ENCODE measurements around the gene DTX3. TPM values are rescaled to one million over a fixed set of nuclear protein-coding genes. Genes with fewer than 3 reads are reported as not detected.
"Not testable (repeated sequence)": the region's sequence is repeated elsewhere in the genome, so short reads cannot be mapped to it uniquely, and the experiment has no call there.

The DTX3 gene
- total and polyA plus RNA-seq, 7 donors = 1.2 to 68.4 (median 42.9) TPM

GRCh38 chr12:57563358-57563757 is 41.3 kb upstream of the DTX3 start:
- intact Hi-C loops (cut with DNase I) = no loop called here
- DNase-seq = no peak
- 40 to 56% methylated on average over 4 of the region's 4 CpGs for WGBS, 2 donors

GRCh38 chr12:57564178-57564740 is 40.4 kb upstream of the DTX3 start:
- intact Hi-C loops (cut with DNase I) = no loop called here
- H3K27me3 ChIP-seq = peaks cover 0 to 3% (median 0%) of the 10 kb centered on the region in 3 donors
- DNase-seq = no peak

More at GRCh38 chr12:57563358-57563757, 41.3 kb upstream of the DTX3 start:
- Histone ChIP-seq H3K27ac (no peak overlapping the region), H3K4me1 (no peaks in the 10 kb centered on the region), H3K36me3 (peaks cover 0 to 5% (median 0%) of the 10 kb centered on the region in 4 donors), H3K4me3 (no peak overlapping the region), H3K9me3 (no peaks in the 10 kb centered on the region), H3K27me3 (peaks cover 0 to 3% (median 0%) of the 10 kb centered on the region in 3 donors)
- no peak for TF ChIP-seq EP300 (IDR thresholded peaks at IDR 0.05)
- TF ChIP-seq POLR2AphosphoS5 (IDR thresholded peaks at IDR 0.05) = no peak
- TF ChIP-seq POLR2A (IDR thresholded peaks at IDR 0.05) = no peak
- TF ChIP-seq CTCF (IDR thresholded peaks at IDR 0.05) = no peak

GRCh38 chr12:57568838-57569237 is 35.8 kb upstream of the DTX3 start:
- no peak for TF ChIP-seq CTCF (IDR thresholded peaks at IDR 0.05)
- TF ChIP-seq POLR2AphosphoS5 (IDR thresholded peaks at IDR 0.05) = no peak
- no peak for TF ChIP-seq EP300 (IDR thresholded peaks at IDR 0.05)
- TF ChIP-seq POLR2A (IDR thresholded peaks at IDR 0.05) = no peak
- DNase-seq = no peak
- WGBS, 2 donors = 72 to 79% methylated on average over 6 of the region's 6 CpGs
- Histone ChIP-seq H3K27me3 (peaks cover 0 to 3% (median 0%) of the 10 kb centered on the region in 3 donors), H3K4me3 (no peak overlapping the region), H3K4me1 (no peaks in the 10 kb centered on the region), H3K9me3 (no peaks in the 10 kb centered on the region), H3K27ac (no peak overlapping the region), H3K36me3 (peaks cover 0 to 4% (median 0%) of the 10 kb centered on the region in 4 donors)
- intact Hi-C loops (cut with DNase I) = no loop called here

More at GRCh38 chr12:57564178-57564740, 40.4 kb upstream of the DTX3 start:
- Histone ChIP-seq H3K36me3 (peaks cover 0 to 5% (median 0%) of the 10 kb centered on the region in 4 donors), H3K27ac (no peak overlapping the region), H3K4me1 (no peaks in the 10 kb centered on the region), H3K9me3 (no peaks in the 10 kb centered on the region), H3K4me3 (no peak overlapping the region)
- 81 to 84% methylated on average over 7 of the region's 7 CpGs for WGBS, 2 donors
- TF ChIP-seq EP300 (IDR thresholded peaks at IDR 0.05) (no peak), POLR2A (IDR thresholded peaks at IDR 0.05) (no peak), CTCF (IDR thresholded peaks at IDR 0.05) (no peak), POLR2AphosphoS5 (IDR thresholded peaks at IDR 0.05) (no peak)

GRCh38 chr12:57569858-57570257 is 34.8 kb upstream of the DTX3 start:
- Histone ChIP-seq H3K4me3 (no peak overlapping the region), H3K27ac (no peak overlapping the region), H3K4me1 (no peaks in the 10 kb centered on the region), H3K9me3 (no peaks in the 10 kb centered on the region), H3K36me3 (no peaks in the 10 kb centered on the region), H3K27me3 (peaks cover 0 to 3% (median 0%) of the 10 kb centered on the region in 3 donors)
- no peak for DNase-seq
- TF ChIP-seq CTCF (IDR thresholded peaks at IDR 0.05) (no peak), EP300 (IDR thresholded peaks at IDR 0.05) (no peak)
- WGBS, 2 donors = 87 to 91% methylated on average over 18 of the region's 18 CpGs
- intact Hi-C loops (cut with DNase I) = no loop called here

- H3K9me3 ChIP-seq; H3K4me3 ChIP-seq; H3K27me3 ChIP-seq; H3K4me1 ChIP-seq; DNase-seq; intact Hi-C loops (cut with DNase I); H3K27ac ChIP-seq; H3K36me3 ChIP-seq: not testable (repeated sequence)
- 89 to 91% methylated on average over 13 of the region's 13 CpGs for WGBS, 2 donors
These were observed 34.2 kb upstream of the DTX3 start for GRCh38 chr12:57570438-57570837.

Measured in sigmoid colon (tissue), 7 donors.